Measurements from ENCODE around the gene TMEM229B. TPM values are rescaled to one million over a fixed set of nuclear protein-coding genes. Genes with fewer than 3 reads are reported as not detected.

TMEM229B gene
- total RNA-seq, 1 donor from 2014 or later = 3.7 TPM

GRCh38 chr14:67429510-67430205 is 58.9 kb downstream of the TMEM229B start:
- Mint-ChIP-seq H3K4me1 (peaks cover 3% of the 10 kb centered on the region), H3K27me3 (peaks cover 11% of the 10 kb centered on the region), H3K27ac (no peak overlapping the region), H3K4me3 (no peak overlapping the region), H3K36me3 (ENCODE audit: low read depth) (no peaks in the 10 kb centered on the region), H3K9me3 (no peaks in the 10 kb centered on the region)
- TF ChIP-seq CTCF (IDR thresholded peaks at IDR 0.05) = no peak
- no peak for ATAC-seq (ENCODE audit: low read depth)
- POLR2A ChIA-PET = interaction anchor here (0.7 to 1.0 kb wide), 2 partner anchors 141 to 275 kb away, joined by 3 to 5 read pairs; no protein-coding TSS in a partner anchor
- CTCF ChIA-PET = interaction anchor here (1.2 to 9.6 kb wide), 4 partner anchors 97 to 275 kb away, joined by 5 to 339 read pairs (median 16); no protein-coding TSS in a partner anchor
- intact Hi-C loops (cut with micrococcal nuclease) = no loop called here
- DNase-seq = no peak

- ATAC-seq (ENCODE audit: low read depth) (no peak), DNase-seq (no peak)
- H3K36me3 Mint-ChIP-seq (ENCODE audit: low read depth) = no peaks in the 10 kb centered on the region
- H3K27ac Mint-ChIP-seq = no peak overlapping the region
- no peak overlapping the region for H3K4me3 Mint-ChIP-seq
- intact Hi-C loops (cut with micrococcal nuclease) = no loop called here
- ChIA-PET CTCF (interaction anchor here (0.6 to 9.6 kb wide), 16 partner anchors 59 to 276 kb away, joined by 3 to 339 read pairs (median 10); partner anchors contain the start of genes PIGH, PLEKHH1 and TMEM229B), POLR2A (interaction anchor here (1.0 to 2.2 kb wide), 2 partner anchors 143 kb away, joined by 3 to 9 read pairs; no protein-coding TSS in a partner anchor)
- no peaks in the 10 kb centered on the region for H3K9me3 Mint-ChIP-seq
- no peak for TF ChIP-seq CTCF (IDR thresholded peaks at IDR 0.05)
- H3K27me3 Mint-ChIP-seq = peaks cover 11% of the 10 kb centered on the region
- H3K4me1 Mint-ChIP-seq = peaks cover 3% of the 10 kb centered on the region
Measured at GRCh38 chr14:67428501-67429031, 60.0 kb downstream of the TMEM229B start.

- ATAC-seq (ENCODE audit: low read depth) (peak; percentile 98), DNase-seq (peak; percentile 61)
- Mint-ChIP-seq H3K27ac (no peak overlapping the region), H3K4me3 (no peak overlapping the region), H3K4me1 (peaks cover 3% of the 10 kb centered on the region), H3K36me3 (ENCODE audit: low read depth) (no peaks in the 10 kb centered on the region), H3K9me3 (no peaks in the 10 kb centered on the region), H3K27me3 (peaks cover 11% of the 10 kb centered on the region)
- CTCF ChIA-PET = interaction anchor here (0.6 to 9.6 kb wide), 31 partner anchors 9 to 1068 kb away, joined by 3 to 339 read pairs (median 4); partner anchors contain the start of genes ATP6V1D, EIF2S1, PIGH and PLEKHH1
- peak; percentile 76 for TF ChIP-seq CTCF (IDR thresholded peaks at IDR 0.05)
- intact Hi-C loops (cut with micrococcal nuclease) = loop anchor here (1.0 kb wide), 6 partner anchors 61 to 277 kb away; partner anchors contain the start of genes PLEKHH1 and TMEM229B
- POLR2A ChIA-PET = interaction anchor here (0.7 to 2.2 kb wide), 3 partner anchors 60 to 144 kb away, joined by 3 to 9 read pairs (median 4); no protein-coding TSS in a partner anchor
Measured at GRCh38 chr14:67426983-67427606, 61.4 kb downstream of the TMEM229B start.

GRCh38 chr14:67426161-67426560 is 62.4 kb downstream of the TMEM229B start:
- ChIA-PET CTCF (interaction anchor here (0.7 to 9.6 kb wide), 15 partner anchors 8 to 282 kb away, joined by 3 to 339 read pairs (median 10); partner anchors contain the start of gene PIGH), POLR2A (interaction anchor here (0.7 kb wide), 1 partner anchor 9 kb away, joined by 3 read pairs; no protein-coding TSS in a partner anchor)
- ATAC-seq (ENCODE audit: low read depth) (no peak), DNase-seq (no peak)
- no peak for TF ChIP-seq CTCF (IDR thresholded peaks at IDR 0.05)
- H3K4me3 Mint-ChIP-seq = no peak overlapping the region
- H3K4me1 Mint-ChIP-seq = peaks cover 3% of the 10 kb centered on the region
- intact Hi-C loops (cut with micrococcal nuclease) = no loop called here
- H3K36me3 Mint-ChIP-seq (ENCODE audit: low read depth) = no peaks in the 10 kb centered on the region
- H3K27ac Mint-ChIP-seq = no peak overlapping the region
- H3K9me3 Mint-ChIP-seq = no peaks in the 10 kb centered on the region
- peaks cover 11% of the 10 kb centered on the region for H3K27me3 Mint-ChIP-seq

All from activated B cell treated with CpG ODN at 0.5 μM for 24 hours (primary cell).